Spinal cord (tissue), 10 donors: Measurements from ENCODE around the gene SZT2. TPM values are rescaled to one million over a fixed set of nuclear protein-coding genes. Genes with fewer than 3 reads are reported as not detected.
"Not testable (repeated sequence)": the region's sequence is repeated elsewhere in the genome, so short reads cannot be mapped to it uniquely, and the experiment has no call there.

Experiments used
- DNase-seq, 6 donors: peaks; one replicate each; pipeline versions ENCODE4 v3.0.0 to v3.0.0-alpha.2; 2013 to 2015; ENCODE audit warnings: low spot score in 6 of 6, low read depth in 4 of 6
- H3K27ac ChIP-seq: one replicate; pipeline ENCODE4 v1.5.1; 2013; ENCODE audit warnings: low read depth, low read length, control low read depth
- H3K27me3 ChIP-seq: one replicate; pipeline ENCODE4 v1.6.1; 2013; ENCODE audit warnings: low read length; ENCODE audit not compliant: control insufficient read depth, insufficient read depth
- H3K36me3 ChIP-seq: one replicate; pipeline ENCODE4 v1.6.1; 2013; ENCODE audit warnings: low read length; ENCODE audit not compliant: control insufficient read depth, insufficient read depth
- H3K4me1 ChIP-seq: one replicate; pipeline ENCODE4 v1.6.1; 2013; ENCODE audit warnings: low read length; ENCODE audit not compliant: control insufficient read depth, insufficient read depth
- H3K4me3 ChIP-seq: one replicate; pipeline ENCODE4 v1.5.1; 2013; ENCODE audit warnings: low read depth, low read length, control low read depth
- H3K9me3 ChIP-seq: one replicate; pipeline ENCODE4 v1.6.1; 2013; ENCODE audit warnings: low read length; ENCODE audit not compliant: control insufficient read depth, insufficient read depth
- WGBS: methylation state at CpG from one replicate; pipeline ENCODE4 v1.1.5; 2013; ENCODE audit warnings: missing lambda C conversion rate; ENCODE audit not compliant: insufficient coverage; 5-methylcytosine and 5-hydroxymethylcytosine counted together
- polyA plus RNA-seq, 2 donors: library from polyadenylated mRNA; unstranded; fragments of 120-200 nt; gene quantifications; one replicate each; pipeline ENCODE4 v1.2.1, GENCODE V29; 2013; ENCODE audit not compliant: insufficient read length in 2 of 2
- total RNA-seq, 2 donors: library from RNA; depleted of rRNA in 1 of 2; stranded (reverse); fragments of 120-200 nt in 1 of 2; fragments of >200 nt in 1 of 2; gene quantifications; one replicate each; pipeline versions ENCODE4 v1.2.3 to v1.2.4, GENCODE V29; 2013 to 2014
- donor health status: healthy.

The SZT2 gene
- total and polyA plus RNA-seq, 4 donors: 23.1 to 37.8 (median 27.7) TPM

DNA sequence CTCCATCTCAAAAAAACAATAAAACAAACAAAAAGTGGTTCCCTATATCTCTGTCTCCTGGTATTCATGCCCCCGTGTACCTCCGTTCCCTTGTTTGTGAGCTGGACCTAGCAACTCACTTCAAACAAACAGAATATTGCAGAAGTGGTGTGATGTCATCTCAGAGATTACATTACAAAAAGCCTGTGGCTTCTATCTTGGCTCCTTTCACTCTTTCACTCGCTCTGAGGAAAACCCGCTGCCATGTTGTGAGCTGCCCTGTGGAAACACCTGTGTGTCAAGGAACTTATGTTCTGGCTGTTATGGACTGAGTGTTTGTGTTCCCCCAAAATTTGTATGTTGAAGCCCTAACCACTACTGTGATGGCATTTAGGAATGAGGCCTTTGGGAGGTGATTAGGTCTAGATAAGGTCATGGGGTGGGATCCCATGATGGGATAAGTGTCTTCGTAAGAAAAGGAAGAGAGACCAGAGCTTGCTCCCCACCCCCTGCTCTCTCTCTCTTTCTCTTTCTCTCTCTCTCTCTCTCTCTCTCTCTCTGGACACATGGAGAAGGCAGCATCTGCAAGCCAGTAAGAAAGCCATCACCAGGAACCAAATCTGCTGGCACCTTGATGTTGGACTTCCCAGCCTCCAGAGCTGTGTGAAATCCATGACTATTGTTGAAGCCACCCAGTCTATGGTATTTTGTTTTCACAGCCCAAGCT is 71.4 kb downstream of the SZT2 start:
- no peaks in the 10 kb centered on the region for H3K27me3 ChIP-seq
- 100% methylated on average over 2 of the region's 5 CpGs for WGBS
- H3K36me3 ChIP-seq: no peaks in the 10 kb centered on the region

DNA sequence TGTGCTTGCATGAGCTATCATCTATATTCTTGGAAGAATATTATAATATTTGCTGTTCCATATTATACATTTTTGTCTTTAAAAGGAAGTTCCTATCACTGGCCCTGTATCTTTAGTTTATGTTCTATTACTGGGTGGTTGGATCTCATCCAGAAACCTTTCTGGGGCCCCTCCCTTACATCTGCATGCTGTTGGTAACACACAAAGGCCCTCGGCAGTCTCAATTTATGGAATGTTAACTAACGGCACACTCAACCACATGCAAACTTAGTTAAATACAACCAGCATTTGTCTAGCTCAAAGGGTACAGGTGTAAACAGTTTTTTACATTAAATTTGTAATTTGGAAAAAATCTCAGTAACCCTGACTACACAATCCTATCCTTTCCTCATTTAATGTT is 73.8 kb downstream of the SZT2 start:
- DNase-seq: no peak
- Histone ChIP-seq H3K4me3 (no peak overlapping the region), H3K27ac (no peak overlapping the region), H3K9me3 (no peaks in the 10 kb centered on the region), H3K36me3 (no peaks in the 10 kb centered on the region), H3K4me1 (no peaks in the 10 kb centered on the region), H3K27me3 (no peaks in the 10 kb centered on the region)
- WGBS: no CpG with 5 or more reads among the region's 2 CpGs

More for the DNA sequence above, 71.4 kb downstream of the SZT2 start:
- Histone ChIP-seq H3K4me3 (no peak overlapping the region), H3K27ac (no peak overlapping the region), H3K9me3 (no peaks in the 10 kb centered on the region), H3K4me1 (no peaks in the 10 kb centered on the region)
- no peak for DNase-seq

DNA sequence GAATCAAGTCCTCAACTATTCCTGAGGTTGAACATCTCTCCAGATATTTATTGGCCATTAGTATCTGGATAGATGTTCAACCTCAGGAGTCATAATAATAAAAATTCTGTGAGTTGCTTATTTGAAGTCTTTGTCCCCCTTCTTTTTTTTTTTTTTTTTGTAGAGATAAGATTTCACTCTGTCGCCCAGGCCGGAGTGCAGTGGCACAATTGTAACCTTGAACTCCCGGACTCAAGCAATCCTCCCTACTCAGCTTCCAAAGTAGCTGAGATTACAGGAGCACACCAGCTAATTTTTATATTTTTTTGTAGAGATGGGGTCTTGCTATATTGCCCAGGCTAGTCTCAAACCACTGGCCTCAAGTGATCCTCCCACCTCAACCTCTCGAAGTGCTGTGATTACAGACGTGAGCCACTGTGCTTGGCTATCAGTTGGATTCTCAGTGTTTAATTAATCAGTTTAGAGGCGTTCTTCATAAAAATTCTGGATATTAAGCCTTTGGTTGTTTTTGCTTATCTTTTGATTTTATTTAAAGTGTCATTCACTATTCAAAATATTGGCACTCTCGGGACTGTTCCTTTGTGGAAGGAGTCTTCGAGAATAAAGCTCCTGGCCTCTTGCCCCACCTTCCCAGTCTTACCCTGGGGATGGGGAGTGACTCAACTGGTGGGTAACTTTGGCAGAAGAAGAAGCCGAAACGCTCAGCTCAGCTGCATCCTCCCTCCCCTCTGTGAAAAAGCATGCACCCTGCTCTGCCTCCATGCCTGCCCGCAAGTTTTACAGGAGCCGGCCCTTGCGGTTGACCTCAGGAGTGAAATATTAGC is 75.2 kb downstream of the SZT2 start:
- Histone ChIP-seq H3K4me1 (no peaks in the 10 kb centered on the region), H3K36me3 (no peaks in the 10 kb centered on the region), H3K27me3 (no peaks in the 10 kb centered on the region), H3K4me3 (no peak overlapping the region), H3K27ac (no peak overlapping the region), H3K9me3 (no peaks in the 10 kb centered on the region)
- WGBS: no CpG with 5 or more reads among the region's 13 CpGs
- DNase-seq: no peak

DNA sequence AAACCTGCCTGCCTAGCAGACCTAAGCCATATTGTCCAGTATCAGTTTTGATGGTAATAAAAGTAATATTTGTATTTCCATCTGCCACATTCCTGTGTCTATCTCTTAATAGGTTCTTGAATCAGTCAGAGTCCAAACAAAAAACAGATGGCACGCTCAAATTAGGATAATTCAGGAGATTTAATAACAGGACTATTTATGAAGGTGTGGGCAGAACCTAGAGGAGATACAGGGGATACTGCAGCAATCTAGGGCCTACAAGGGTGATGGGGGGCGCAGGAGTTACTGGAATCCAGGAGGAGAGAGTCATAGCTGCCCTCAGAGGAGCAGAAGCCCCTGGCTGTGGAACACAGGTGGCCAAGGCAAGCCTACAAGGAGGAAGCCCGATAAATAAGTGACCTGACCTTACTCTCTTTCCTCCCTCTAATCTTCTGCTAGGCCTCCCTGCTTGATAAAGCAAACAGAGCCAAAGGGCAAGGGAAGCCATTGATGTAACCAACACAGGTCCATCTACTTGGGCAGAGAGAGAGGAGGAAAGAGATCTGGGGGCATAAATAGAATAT is 75.9 kb downstream of the SZT2 start:
- Histone ChIP-seq H3K27me3 (no peaks in the 10 kb centered on the region), H3K9me3 (no peaks in the 10 kb centered on the region), H3K36me3 (no peaks in the 10 kb centered on the region), H3K4me1 (no peaks in the 10 kb centered on the region), H3K27ac (no peak overlapping the region), H3K4me3 (no peak overlapping the region)
- no peak for DNase-seq
- WGBS: 60% methylated on average over 1 of the region's 3 CpGs

- no peaks in the 10 kb centered on the region for H3K9me3 ChIP-seq
- H3K36me3 ChIP-seq: no peaks in the 10 kb centered on the region
- WGBS: 69% methylated on average over 1 of the region's 2 CpGs
- no peaks in the 10 kb centered on the region for H3K4me1 ChIP-seq
- no peak for DNase-seq
- no peaks in the 10 kb centered on the region for H3K27me3 ChIP-seq
- H3K27ac ChIP-seq: no peak overlapping the region
- H3K4me3 ChIP-seq: no peak overlapping the region
Observed at GRCh38 chr1:43466403-43466802, 76.7 kb downstream of the SZT2 start.

- Histone ChIP-seq H3K4me3 (no peak overlapping the region), H3K36me3 (no peaks in the 10 kb centered on the region), H3K27me3 (no peaks in the 10 kb centered on the region), H3K27ac (no peak overlapping the region), H3K9me3 (no peaks in the 10 kb centered on the region), H3K4me1 (no peaks in the 10 kb centered on the region)
- 87% methylated on average over 3 of the region's 3 CpGs for WGBS
- DNase-seq: no peak
Observed at GRCh38 chr1:43468414-43468813, 78.7 kb downstream of the SZT2 start.

- no peaks in the 10 kb centered on the region for H3K36me3 ChIP-seq
- H3K27ac ChIP-seq: no peak overlapping the region
- no peak overlapping the region for H3K4me3 ChIP-seq
- DNase-seq: no peak
- no peaks in the 10 kb centered on the region for H3K9me3 ChIP-seq
- no peaks in the 10 kb centered on the region for H3K4me1 ChIP-seq
- H3K27me3 ChIP-seq: no peaks in the 10 kb centered on the region
- 71% methylated on average over 1 of the region's 1 CpG for WGBS
Observed at GRCh38 chr1:43469932-43470331, 80.2 kb downstream of the SZT2 start.

DNA sequence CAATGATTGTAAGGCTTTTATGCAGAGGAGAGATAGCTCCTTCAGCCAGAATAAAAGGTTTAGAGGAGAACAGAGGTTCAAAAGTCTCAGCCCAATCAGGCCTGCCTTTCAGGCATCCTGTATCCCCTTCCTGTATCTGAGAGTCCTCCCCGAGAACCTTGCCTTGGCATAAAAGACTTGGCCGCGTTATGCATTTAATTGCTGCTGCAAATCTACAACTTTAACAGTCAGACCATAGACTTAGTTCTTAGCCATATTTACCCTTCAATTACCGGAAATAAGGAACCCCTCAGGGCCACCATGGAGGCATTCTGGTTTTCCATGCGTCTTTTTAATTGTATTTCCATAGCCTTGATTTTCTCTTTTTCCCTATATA is 82.4 kb downstream of the SZT2 start:
- H3K27ac ChIP-seq: no peak overlapping the region
- WGBS: 91% methylated on average over 3 of the region's 5 CpGs

DNA sequence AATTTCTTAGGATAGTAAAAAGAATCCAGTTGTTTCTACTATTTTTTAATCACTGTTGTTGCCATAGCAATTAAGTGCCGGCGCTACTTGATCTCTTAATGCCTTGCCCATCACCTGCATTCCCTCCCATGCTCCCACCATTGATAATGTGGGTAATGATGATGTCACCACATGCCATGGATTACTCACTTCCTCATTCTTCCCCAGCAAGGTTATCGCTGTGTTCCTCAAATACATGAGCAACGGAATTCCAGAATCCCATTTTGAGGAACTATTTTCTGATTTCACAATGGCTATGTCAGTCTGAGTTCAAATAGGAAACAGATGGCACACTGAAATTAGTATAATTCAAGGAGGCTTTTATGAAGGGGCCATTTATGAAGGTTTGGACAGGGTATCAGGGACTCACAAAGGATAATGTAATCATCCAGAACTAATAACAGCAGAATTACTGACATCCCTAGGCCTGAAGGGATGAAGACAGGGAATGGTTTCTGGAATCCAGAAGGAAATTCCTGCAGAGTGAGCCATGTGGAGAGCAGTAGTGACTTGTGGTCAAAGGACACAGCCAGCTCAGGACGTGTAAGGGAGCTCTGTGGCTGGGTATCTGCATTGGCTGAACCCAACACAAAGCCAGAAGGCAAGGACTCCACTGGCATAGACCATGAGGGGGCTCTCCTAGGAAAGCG is 82.9 kb downstream of the SZT2 start:
- not testable (repeated sequence) for H3K27ac ChIP-seq, H3K9me3 ChIP-seq, H3K27me3 ChIP-seq, H3K36me3 ChIP-seq, H3K4me1 ChIP-seq, H3K4me3 ChIP-seq
- peak in 1 of 6 donors; percentile 24 for DNase-seq
- 50% methylated on average over 1 of the region's 6 CpGs for WGBS

More for the DNA sequence above, 82.4 kb downstream of the SZT2 start:
- no peak for DNase-seq
- no peaks in the 10 kb centered on the region for H3K4me1 ChIP-seq
- H3K4me3 ChIP-seq: no peak overlapping the region
- H3K27me3 ChIP-seq: no peaks in the 10 kb centered on the region
- H3K36me3 ChIP-seq: no peaks in the 10 kb centered on the region
- no peaks in the 10 kb centered on the region for H3K9me3 ChIP-seq
